Left hindlimb (tissue), 1 donor: Measurements from ENCODE around the gene EIF4ENIF1.
"Not testable (repeated sequence)": the region's sequence is repeated elsewhere in the genome, so short reads cannot be mapped to it uniquely, and the experiment has no call there.

Experiments
- DNase-seq: peaks from one replicate; pipeline ENCODE4 v3.0.0-alpha.2; 2018

The EIF4ENIF1 gene

GRCh38 chr22:31493355-31493754 is 3.7 kb upstream of the EIF4ENIF1 start:
- DNase-seq = not testable (repeated sequence)

GRCh38 chr22:31492151-31492550 is 2.5 kb upstream of the EIF4ENIF1 start:
- DNase-seq = no peak

- DNase-seq = no peak
These were observed 1.7 kb upstream of the EIF4ENIF1 start for GRCh38 chr22:31491218-31491962.

- peak; percentile 53 for DNase-seq
These were observed 869 bp upstream of the EIF4ENIF1 start for GRCh38 chr22:31490496-31490925.

GRCh38 chr22:31488988-31489617 is 539 bp downstream of the EIF4ENIF1 start:
- peak; percentile 56 for DNase-seq

GRCh38 chr22:31488346-31488883 is 1.2 kb downstream of the EIF4ENIF1 start:
- no peak for DNase-seq

- no peak for DNase-seq
These were observed 2.7 kb downstream of the EIF4ENIF1 start for GRCh38 chr22:31486951-31487350.

GRCh38 chr22:31486369-31486768 is 3.3 kb downstream of the EIF4ENIF1 start:
- DNase-seq = not testable (repeated sequence)

- not testable (repeated sequence) for DNase-seq
These were observed 7.2 kb downstream of the EIF4ENIF1 start for GRCh38 chr22:31482470-31482869.

- DNase-seq = no peak
These were observed 8.5 kb downstream of the EIF4ENIF1 start for GRCh38 chr22:31481129-31481528.

GRCh38 chr22:31477329-31477728 is 12.3 kb downstream of the EIF4ENIF1 start:
- DNase-seq = no peak

GRCh38 chr22:31475800-31476199 is 13.8 kb downstream of the EIF4ENIF1 start:
- no peak for DNase-seq

- DNase-seq = no peak
These were observed 14.9 kb downstream of the EIF4ENIF1 start for GRCh38 chr22:31474743-31475142.

- DNase-seq = no peak
These were observed 24.3 kb downstream of the EIF4ENIF1 start for GRCh38 chr22:31465307-31465706.

GRCh38 chr22:31461699-31462098 is 27.9 kb downstream of the EIF4ENIF1 start:
- DNase-seq = no peak

- no peak for DNase-seq
These were observed 37.7 kb downstream of the EIF4ENIF1 start for GRCh38 chr22:31451709-31452571.

- DNase-seq = no peak
These were observed 40.1 kb downstream of the EIF4ENIF1 start for GRCh38 chr22:31449506-31449905.

GRCh38 chr22:31448382-31448781 is 41.3 kb downstream of the EIF4ENIF1 start:
- no peak for DNase-seq

GRCh38 chr22:31447337-31447736 is 42.3 kb downstream of the EIF4ENIF1 start:
- no peak for DNase-seq

GRCh38 chr22:31446767-31447166 is 42.9 kb downstream of the EIF4ENIF1 start:
- DNase-seq = no peak

- DNase-seq = no peak
These were observed 43.4 kb downstream of the EIF4ENIF1 start for GRCh38 chr22:31446208-31446607.

- DNase-seq = no peak
These were observed 44.0 kb downstream of the EIF4ENIF1 start for GRCh38 chr22:31445642-31446041.

GRCh38 chr22:31443516-31443915 is 46.1 kb downstream of the EIF4ENIF1 start:
- DNase-seq = no peak
